GM10248 (cell line): Measurements from ENCODE around the gene RIPOR2.

Source experiments
- CTCF ChIA-PET: fragments of 300-600 bp; sonication (Branson Sonifier 250); formaldehyde crosslinking; extraction: SDS; loops from one replicate; lab custom pipeline; 2021; ENCODE audit warnings: antibody characterized with exemption; lab: Yijun Ruan, JAX
- POLR2A ChIA-PET: fragments of 350-650 bp; sonication (Branson Sonifier 250); formaldehyde crosslinking; extraction: SDS; loops from one replicate; lab custom pipeline; 2020; ENCODE audit warnings: antibody characterized with exemption; lab: Yijun Ruan, JAX
- DNase-seq: peaks from one replicate; pipeline ENCODE4 v3.0.0; 2012; ENCODE audit errors: extremely low spot score
- TF ChIP-seq, protein P1 (sequence below): IDR thresholded peaks from 2 replicates; pipeline ENCODE4 v1.5.1; 2012; ENCODE audit warnings: mild to moderate bottlenecking, low read depth; ENCODE audit errors: extremely low read depth, missing control alignments, control extremely low read depth

Gene RIPOR2

DNA sequence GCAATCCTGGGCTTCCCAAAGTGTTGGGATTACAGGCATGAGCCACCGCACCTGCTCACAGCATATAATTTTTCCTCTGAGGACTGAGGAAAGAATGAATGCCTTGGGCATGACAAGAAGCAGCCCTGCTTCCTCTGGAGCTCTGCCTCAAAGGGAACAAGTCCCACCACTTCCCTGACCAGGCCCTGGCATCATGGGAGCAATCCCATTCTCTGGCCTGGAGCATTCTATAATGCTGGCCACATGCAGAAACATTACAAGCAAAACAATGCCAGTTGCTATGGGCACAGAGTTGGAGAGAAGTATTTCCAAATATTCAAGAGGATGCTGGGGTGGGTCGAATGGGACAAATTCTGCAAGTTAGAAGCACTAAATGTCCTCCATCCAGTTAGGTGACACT, 95.6 kb downstream of the RIPOR2 start:
- CTCF ChIA-PET: interaction anchor here (1.2 kb wide), 1 partner anchor 16 kb away, joined by 4 read pairs; no protein-coding TSS in a partner anchor
- DNase-seq: no peak
- POLR2A ChIA-PET: no interaction called here
- TF ChIP-seq, protein P1, sequence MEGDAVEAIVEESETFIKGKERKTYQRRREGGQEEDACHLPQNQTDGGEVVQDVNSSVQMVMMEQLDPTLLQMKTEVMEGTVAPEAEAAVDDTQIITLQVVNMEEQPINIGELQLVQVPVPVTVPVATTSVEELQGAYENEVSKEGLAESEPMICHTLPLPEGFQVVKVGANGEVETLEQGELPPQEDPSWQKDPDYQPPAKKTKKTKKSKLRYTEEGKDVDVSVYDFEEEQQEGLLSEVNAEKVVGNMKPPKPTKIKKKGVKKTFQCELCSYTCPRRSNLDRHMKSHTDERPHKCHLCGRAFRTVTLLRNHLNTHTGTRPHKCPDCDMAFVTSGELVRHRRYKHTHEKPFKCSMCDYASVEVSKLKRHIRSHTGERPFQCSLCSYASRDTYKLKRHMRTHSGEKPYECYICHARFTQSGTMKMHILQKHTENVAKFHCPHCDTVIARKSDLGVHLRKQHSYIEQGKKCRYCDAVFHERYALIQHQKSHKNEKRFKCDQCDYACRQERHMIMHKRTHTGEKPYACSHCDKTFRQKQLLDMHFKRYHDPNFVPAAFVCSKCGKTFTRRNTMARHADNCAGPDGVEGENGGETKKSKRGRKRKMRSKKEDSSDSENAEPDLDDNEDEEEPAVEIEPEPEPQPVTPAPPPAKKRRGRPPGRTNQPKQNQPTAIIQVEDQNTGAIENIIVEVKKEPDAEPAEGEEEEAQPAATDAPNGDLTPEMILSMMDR: no peak

DNA sequence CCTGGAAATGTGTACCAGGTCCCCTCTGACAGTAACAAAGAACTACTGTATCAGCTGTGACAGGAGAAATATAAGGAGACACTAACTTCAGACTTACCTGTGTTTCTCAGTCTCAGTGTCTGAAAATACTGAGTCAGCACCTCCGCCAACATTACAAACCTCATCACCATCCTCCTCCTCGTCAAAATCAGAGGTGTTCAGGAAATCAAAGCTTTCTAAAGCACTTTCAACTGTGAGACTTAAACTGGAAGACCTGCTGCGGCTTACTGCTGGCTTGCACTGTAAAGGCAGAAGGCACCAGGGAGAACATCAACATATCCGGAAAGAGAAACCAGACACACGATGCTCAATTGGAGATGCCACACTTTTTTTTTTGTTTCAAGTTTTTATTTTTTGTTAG, 96.8 kb downstream of the RIPOR2 start:
- ChIA-PET CTCF (no interaction called here), POLR2A (no interaction called here)
- no peak for DNase-seq
- TF ChIP-seq, protein P1: no peak

DNA sequence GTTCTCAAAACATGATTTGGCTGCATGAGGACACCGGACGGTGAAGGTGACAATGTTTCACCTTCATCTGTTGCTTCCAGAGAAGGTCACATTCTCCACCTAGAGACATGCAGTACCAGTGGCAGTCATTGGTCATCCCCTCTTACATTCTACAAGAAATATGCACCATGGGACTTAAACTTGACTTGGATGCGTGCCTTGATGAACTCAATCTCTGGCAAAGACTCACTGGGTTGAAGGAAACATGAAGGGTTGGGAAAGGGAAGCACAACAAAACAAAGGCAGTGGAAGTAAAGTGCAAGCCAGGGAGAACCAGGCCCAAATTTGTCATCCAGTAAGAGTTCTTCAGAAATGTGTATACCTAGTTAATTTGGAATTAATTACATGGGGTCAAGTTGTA, 97.7 kb downstream of the RIPOR2 start:
- ChIA-PET POLR2A (no interaction called here), CTCF (no interaction called here)
- TF ChIP-seq, protein P1: no peak
- DNase-seq: no peak

DNA sequence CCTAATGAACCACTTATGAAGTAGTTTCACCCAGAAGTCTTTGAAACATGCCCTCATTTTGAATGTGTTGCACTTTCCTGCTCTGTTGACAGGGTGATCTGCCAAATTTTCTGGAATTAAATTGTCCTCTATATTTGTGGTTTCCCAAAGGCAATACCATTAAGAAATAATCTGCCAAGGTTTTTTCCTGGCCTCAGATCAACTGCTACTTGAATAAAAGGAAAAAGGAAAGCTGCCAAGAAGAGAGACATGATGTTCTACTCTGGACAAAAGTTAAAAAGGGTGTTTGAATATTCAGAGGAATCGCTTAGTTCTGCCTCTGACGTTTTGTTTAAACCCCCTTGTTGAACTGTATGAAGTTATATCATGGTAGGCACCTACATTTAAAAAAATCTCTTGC, 99.7 kb downstream of the RIPOR2 start:
- ChIA-PET CTCF (interaction anchor here (1.5 to 1.8 kb wide), 2 partner anchors 77 to 235 kb away, joined by 3 to 6 read pairs; no protein-coding TSS in a partner anchor), POLR2A (no interaction called here)
- TF ChIP-seq, protein P1: no peak
- DNase-seq: no peak

DNA sequence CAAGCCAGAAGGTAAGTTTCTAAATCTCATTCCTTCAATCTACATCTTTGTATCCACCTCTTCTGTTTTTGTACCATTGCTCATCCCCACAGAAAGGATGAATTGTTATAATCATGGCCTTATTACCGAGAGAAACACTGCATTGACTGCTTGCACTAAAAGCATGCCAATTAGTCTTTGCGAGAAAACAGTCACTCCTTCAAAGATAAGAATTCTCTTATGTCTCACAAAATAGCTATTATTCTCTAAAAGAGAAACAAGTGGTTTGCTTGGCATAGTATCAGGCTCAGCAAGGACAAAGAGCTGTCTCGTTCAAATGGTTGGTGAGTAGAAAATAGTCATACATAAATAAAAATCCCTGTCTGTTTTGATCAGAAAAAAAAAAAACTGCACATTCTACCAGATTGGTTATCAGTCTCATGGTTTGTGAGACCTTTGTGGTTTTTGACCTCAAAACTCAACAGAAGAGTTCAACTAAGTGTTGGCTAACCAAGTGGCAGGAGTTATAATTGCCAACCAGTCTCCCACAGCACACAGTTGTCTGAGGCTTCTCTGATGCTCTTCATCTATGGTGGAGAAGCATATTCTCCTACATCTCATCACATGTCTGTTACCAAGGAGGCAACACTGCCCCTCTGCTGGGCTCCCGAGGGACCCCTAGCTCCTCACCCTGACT, 101.9 kb downstream of the RIPOR2 start:
- TF ChIP-seq, protein P1: no peak
- DNase-seq: no peak
- ChIA-PET CTCF (interaction anchor here (0.7 to 1.5 kb wide), 4 partner anchors 16 to 158 kb away, joined by 3 to 7 read pairs (median 4); no protein-coding TSS in a partner anchor), POLR2A (no interaction called here)

DNA sequence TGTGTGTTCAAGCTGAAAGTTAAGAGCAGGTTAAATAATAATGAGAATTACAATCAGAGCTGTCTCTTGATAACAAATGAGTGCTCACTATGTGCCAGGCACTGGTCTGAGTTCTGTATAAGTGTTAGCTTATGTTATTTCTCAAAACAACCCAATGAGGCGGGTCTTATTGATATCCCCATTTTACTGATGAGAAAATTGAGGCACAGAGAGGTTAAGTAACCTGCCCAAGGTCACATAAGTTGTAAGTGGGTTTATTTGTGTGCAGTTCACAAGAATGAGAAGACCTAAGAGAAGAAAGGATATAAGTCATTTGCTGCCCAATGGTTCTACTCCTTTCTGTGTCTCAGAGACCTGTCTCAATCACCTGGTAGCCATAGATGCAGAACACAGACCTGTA, 103.0 kb downstream of the RIPOR2 start:
- no peak for DNase-seq
- ChIA-PET CTCF (interaction anchor here (0.9 to 1.4 kb wide), 4 partner anchors 8 to 194 kb away, joined by 3 to 7 read pairs (median 4); no protein-coding TSS in a partner anchor), POLR2A (no interaction called here)
- TF ChIP-seq, protein P1: no peak
